Measurements from ENCODE around the gene CAMK1G. TPM values are rescaled to one million over a fixed set of nuclear protein-coding genes. Genes with fewer than 3 reads are reported as not detected.

CAMK1G gene
- total RNA-seq, 1 donor from 2014 or later, result 0.13 TPM

GRCh38 chr1:209633335-209633997, 50.0 kb downstream of the CAMK1G start:
- DNase-seq (ENCODE audit: low spot score), result no peak
- ATAC-seq, result no peak

GRCh38 chr1:209634005-209634737, 50.7 kb downstream of the CAMK1G start:
- ATAC-seq (no peak), DNase-seq (ENCODE audit: low spot score) (no peak)

- ATAC-seq, result no peak
- DNase-seq (ENCODE audit: low spot score), result no peak
Observed at GRCh38 chr1:209635850-209636249, 52.3 kb downstream of the CAMK1G start.

- ATAC-seq (peak; percentile 72), DNase-seq (ENCODE audit: low spot score) (peak; percentile 60)
Observed at GRCh38 chr1:209641832-209642172, 58.3 kb downstream of the CAMK1G start.

GRCh38 chr1:209642816-209643215, 59.3 kb downstream of the CAMK1G start:
- DNase-seq (ENCODE audit: low spot score) (no peak), ATAC-seq (peak; percentile 7)

GRCh38 chr1:209643285-209644020, 59.9 kb downstream of the CAMK1G start:
- ATAC-seq, result peak; percentile 71
- peak; percentile 64 for DNase-seq (ENCODE audit: low spot score)

- DNase-seq (ENCODE audit: low spot score) (no peak), ATAC-seq (no peak)
Observed at GRCh38 chr1:209645574-209646452, 62.3 kb downstream of the CAMK1G start.

GRCh38 chr1:209646558-209646957, 63.0 kb downstream of the CAMK1G start:
- DNase-seq (ENCODE audit: low spot score), result no peak
- ATAC-seq, result no peak

GRCh38 chr1:209647156-209647555, 63.6 kb downstream of the CAMK1G start:
- DNase-seq (ENCODE audit: low spot score) (no peak), ATAC-seq (no peak)

GRCh38 chr1:209648346-209648745, 64.8 kb downstream of the CAMK1G start:
- ATAC-seq (no peak), DNase-seq (ENCODE audit: low spot score) (no peak)

GRCh38 chr1:209648931-209649776, 65.6 kb downstream of the CAMK1G start:
- no peak for ATAC-seq
- DNase-seq (ENCODE audit: low spot score), result no peak

- DNase-seq (ENCODE audit: low spot score) (no peak), ATAC-seq (no peak)
Observed at GRCh38 chr1:209650454-209650853, 66.9 kb downstream of the CAMK1G start.

GRCh38 chr1:209651138-209651587, 67.6 kb downstream of the CAMK1G start:
- no peak for DNase-seq (ENCODE audit: low spot score)
- no peak for ATAC-seq

GRCh38 chr1:209652121-209652735, 68.7 kb downstream of the CAMK1G start, which contains the start of gene LAMB3:
Gene LAMB3, minus strand, starts transcription at chr1:209652425. Its CDS starts 1,481 bp downstream, at chr1:209650944.
- ATAC-seq (no peak), DNase-seq (ENCODE audit: low spot score) (no peak)

GRCh38 chr1:209652873-209653401, 69.4 kb downstream of the CAMK1G start:
- peak; percentile 91 for DNase-seq (ENCODE audit: low spot score)
- peak; percentile 74 for ATAC-seq

GRCh38 chr1:209653915-209654351, 70.4 kb downstream of the CAMK1G start:
- DNase-seq (ENCODE audit: low spot score) (no peak), ATAC-seq (peak; percentile 50)

GRCh38 chr1:209655411-209656231, 72.1 kb downstream of the CAMK1G start:
- no peak for DNase-seq (ENCODE audit: low spot score)
- peak; percentile 1 for ATAC-seq
